SK-MEL-5 (cell line): Measurements from ENCODE around the gene HERPUD2. TPM values are rescaled to one million over a fixed set of nuclear protein-coding genes. Genes with fewer than 3 reads are reported as not detected.
"Not testable (repeated sequence)": the region's sequence is repeated elsewhere in the genome, so short reads cannot be mapped to it uniquely, and the experiment has no call there.

Experiments used
- DNase-seq: peaks from one replicate; pipeline ENCODE4 v3.0.0-alpha.2; 2016; ENCODE audit warnings: low read depth, low spot score
- in situ Hi-C: cut with HindIII; loops from 2 replicates; pipeline ENCODE4 v1.10.0; 2016; ENCODE audit warnings: low sequenced_read_pairs, high pct_unique_total_duplicates, low pct_unique_long_range_greater_than_20kb
- total RNA-seq: library from RNA; depleted of rRNA; stranded (reverse); fragments of >200 nt; shearing (Covaris generic); gene quantifications from 2 replicates; pipeline ENCODE4 v1.2.3, GENCODE V29; 2014

Gene HERPUD2
- total RNA-seq, 1 experiment from 2014 or later = 28.2 TPM

DNA sequence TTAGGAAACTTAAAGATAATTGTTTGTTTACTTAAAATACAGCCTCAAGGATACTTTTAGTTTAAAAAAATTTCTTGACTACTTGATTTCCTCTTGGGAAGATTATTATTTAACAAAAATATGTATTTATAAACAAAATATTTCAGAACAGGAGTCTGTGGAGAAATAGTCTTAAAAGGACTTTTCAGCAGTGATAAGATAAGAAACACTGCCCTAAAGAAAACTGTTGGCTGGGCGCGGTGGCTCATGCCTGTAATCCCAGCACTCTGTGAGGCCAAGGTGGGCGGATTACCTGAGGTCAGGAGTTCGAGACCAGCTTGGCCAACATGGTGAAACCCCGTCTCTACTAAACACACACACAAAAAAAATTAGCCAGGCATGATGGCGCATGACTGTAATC is 22.6 kb upstream of the HERPUD2 start:
- in situ Hi-C loops = loop anchor here (25.0 kb wide), 1 partner anchor 95 kb away; the partner anchor contains the start of gene SEPTIN7
- no peak for DNase-seq

DNA sequence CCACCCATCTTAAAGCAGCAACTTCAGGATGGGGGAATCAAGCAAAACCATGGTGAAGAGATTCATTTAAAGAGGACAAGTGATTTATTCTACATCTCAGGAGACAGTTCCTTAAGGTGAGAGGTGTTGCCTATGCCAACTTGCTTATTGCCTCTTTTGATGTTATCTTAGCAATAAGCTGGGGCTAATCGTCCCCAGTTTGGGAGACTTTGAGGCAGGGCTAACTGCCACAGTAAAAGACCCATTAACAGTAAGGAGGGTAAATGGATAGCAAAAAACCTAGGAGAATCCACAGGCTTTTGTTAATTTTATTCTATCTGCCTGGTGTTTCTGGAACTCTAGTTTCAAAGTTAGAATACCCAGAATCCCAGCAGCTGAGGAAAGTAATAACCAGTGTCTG is 22.1 kb upstream of the HERPUD2 start:
- DNase-seq = no peak
- in situ Hi-C loops = loop anchor here (25.0 kb wide), 1 partner anchor 95 kb away; the partner anchor contains the start of gene SEPTIN7

DNA sequence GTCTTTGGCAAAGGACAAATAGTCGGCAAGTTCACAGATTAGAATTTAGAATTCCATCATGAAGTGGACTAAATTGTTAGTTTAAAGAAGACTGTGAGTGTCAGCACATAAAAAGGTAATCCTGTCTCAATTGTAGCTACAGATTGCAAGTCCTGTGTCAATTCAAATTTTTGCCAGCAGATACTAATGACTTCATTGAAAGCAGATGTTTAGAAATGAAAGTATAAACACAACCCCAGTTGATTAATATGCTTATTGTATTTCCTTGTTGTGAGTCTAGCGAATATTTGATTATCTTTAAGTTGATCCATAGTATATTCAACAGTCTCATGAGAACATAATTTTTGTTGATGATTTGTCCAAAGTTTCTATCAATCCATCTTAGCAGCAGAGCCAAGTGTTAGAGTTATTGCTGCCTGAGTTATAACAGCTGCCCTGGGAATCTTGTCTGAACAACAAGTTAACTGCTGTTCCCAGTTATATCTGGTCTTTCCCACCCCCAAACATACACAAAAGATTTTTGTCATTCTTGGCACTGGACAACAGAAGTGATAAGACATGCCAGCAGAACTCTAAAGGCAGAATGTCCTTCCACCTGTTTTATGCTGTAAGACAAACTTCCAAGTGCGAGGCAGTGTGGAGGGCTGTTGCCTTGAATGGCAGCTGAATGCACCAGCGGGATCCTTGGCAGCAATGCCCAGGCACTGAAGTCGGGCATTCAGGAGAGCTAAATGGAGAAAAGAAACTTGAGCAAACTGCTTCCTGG is 21.3 kb upstream of the HERPUD2 start:
- in situ Hi-C loops = loop anchor here (25.0 kb wide), 1 partner anchor 96 kb away; the partner anchor contains the start of gene SEPTIN7
- DNase-seq = peak; percentile 44

DNA sequence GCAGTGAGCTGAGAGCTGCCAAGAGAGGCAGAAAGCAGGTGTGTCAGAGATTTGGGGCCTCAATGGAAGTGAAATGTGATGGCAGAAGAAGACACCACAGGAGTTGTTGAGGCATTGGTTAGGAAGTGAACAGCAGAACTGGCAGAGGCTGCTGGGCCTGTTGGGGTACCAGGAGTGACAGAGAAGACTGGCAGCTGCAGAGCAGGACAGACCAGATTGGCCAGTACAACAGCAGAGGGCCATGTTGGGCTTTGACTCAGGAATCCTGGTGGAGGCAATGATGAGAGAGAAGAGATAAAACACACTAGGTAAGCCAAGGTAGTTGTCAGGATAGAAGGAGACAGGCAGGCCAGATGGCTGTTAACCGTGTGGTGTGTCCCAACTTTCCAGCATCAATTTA is 19.9 kb upstream of the HERPUD2 start:
- DNase-seq = peak; percentile 79
- in situ Hi-C loops = loop anchor here (25.0 kb wide), 1 partner anchor 97 kb away; the partner anchor contains the start of gene SEPTIN7

- in situ Hi-C loops = loop anchor here (25.0 kb wide), 1 partner anchor 98 kb away; the partner anchor contains the start of gene SEPTIN7
Observed at GRCh38 chr7:35714407-35714806, 19.5 kb upstream of the HERPUD2 start.

DNA sequence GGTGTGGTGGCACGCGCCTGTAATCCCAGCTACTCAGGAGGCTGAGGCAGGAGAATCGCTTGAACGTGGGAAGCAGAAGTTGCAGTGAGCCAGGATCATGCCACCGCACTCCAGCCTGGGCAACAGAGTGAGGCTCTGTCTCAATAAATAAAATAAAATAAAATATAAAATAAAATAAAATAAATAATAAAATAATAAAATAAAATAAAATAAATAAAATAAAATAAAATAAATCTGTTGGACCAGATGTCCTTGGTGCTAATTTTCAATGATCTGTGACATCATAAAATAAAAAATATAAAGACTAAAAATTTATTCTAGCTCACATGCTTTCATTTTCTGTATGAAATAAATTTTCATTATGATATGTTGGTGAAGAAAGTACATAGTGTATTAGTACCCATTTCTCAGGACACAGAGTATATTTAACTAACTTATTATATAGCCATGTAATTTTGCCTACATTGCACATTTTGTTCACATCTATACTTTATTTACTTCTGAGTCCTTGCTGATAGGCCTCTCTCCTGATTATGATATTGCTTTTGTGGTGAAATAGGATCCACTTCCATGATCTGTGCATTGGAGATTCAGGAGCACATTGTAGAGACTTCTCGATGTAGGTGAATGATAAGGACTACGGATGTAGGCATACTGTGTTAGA is 17.8 kb upstream of the HERPUD2 start:
- in situ Hi-C loops = loop anchor here (25.0 kb wide), 1 partner anchor 100 kb away; the partner anchor contains the start of gene SEPTIN7

More at GRCh38 chr7:35714407-35714806, 19.5 kb upstream of the HERPUD2 start:
- no peak for DNase-seq

GRCh38 chr7:35707422-35707821 is 12.5 kb upstream of the HERPUD2 start:
- DNase-seq = no peak
- in situ Hi-C loops = loop anchor here (25.0 kb wide), 1 partner anchor 105 kb away; the partner anchor contains the start of gene SEPTIN7

More for the DNA sequence above, 17.8 kb upstream of the HERPUD2 start:
- DNase-seq = no peak

DNA sequence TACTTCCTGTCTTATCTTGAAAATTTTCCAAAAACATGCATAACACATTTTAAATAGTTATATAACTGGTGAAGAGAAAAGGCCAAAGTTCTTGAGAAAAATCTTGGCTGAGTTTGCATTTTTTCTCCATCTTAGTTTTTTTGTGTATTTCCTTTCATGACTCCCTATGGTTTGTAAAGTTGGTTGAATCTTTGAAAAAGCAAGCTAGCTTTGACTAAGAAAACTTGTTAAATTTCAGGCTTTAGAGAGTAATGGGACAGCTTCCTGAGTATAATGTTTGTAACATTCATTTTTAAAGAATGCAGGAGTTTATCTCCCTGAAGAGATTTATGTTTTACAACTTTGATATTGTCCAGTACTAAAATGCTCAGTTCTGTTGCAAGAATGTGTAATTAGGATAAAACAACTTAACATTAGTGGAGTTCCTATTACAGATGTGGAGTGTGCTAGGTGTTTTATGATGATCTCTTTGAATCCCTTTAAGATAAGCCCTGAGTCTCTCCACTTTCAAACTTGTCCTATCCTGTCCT is 11.1 kb upstream of the HERPUD2 start:
- no peak for DNase-seq
- in situ Hi-C loops = loop anchor here (25.0 kb wide), 1 partner anchor 106 kb away; the partner anchor contains the start of gene SEPTIN7

DNA sequence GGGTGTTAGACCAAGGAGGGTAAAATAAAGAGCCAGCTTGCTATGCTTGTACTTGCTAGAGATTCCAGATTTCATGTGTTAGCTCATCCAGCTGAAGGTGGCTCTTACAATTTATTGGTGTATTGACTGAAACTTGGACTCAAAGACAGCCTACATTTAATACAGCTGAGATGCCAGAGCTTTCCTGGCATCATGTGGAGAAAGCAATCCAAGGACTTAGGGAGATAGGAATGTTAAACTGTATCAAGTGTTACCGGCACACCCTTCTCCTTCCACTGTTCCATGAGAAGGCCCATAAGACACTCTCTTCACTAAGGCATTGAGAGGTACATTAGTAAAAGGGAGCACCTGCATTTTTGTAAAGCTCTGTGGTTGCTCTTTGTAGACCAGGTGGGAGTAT is 9.3 kb upstream of the HERPUD2 start:
- in situ Hi-C loops = loop anchor here (25.0 kb wide), 1 partner anchor 108 kb away; the partner anchor contains the start of gene SEPTIN7
- DNase-seq = no peak

GRCh38 chr7:35702541-35702940 is 7.6 kb upstream of the HERPUD2 start:
- in situ Hi-C loops = loop anchor here (25.0 kb wide), 1 partner anchor 110 kb away; the partner anchor contains the start of gene SEPTIN7
- no peak for DNase-seq

- in situ Hi-C loops = loop anchor here (25.0 kb wide), 1 partner anchor 111 kb away; the partner anchor contains the start of gene SEPTIN7
- DNase-seq = no peak
Observed at GRCh38 chr7:35701287-35701900, 6.5 kb upstream of the HERPUD2 start.

- in situ Hi-C loops = loop anchor here (25.0 kb wide), 1 partner anchor 111 kb away; the partner anchor contains the start of gene SEPTIN7
- no peak for DNase-seq
Observed at GRCh38 chr7:35700865-35701264, 5.9 kb upstream of the HERPUD2 start.

DNA sequence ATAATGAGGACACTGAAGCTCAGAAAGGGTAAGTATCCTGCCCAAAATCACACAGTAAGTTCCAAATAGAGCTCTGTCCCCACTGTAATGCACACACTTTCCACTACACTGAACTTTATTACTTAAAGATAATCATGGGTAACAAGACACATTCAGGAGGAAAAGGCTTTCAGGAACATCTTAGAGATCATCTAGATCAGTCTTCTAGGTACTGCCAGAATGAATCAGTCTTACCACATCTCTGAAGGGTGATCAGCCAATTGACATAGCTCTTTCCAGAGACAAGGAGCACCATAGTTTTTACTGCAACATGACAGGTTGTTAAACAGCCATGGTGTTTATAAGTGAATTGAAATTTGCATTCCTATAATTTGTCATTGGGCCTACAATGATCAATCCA is 5.4 kb upstream of the HERPUD2 start:
- no peak for DNase-seq
- in situ Hi-C loops = loop anchor here (25.0 kb wide), 1 partner anchor 112 kb away; the partner anchor contains the start of gene SEPTIN7

- DNase-seq = no peak
- in situ Hi-C loops = loop anchor here (25.0 kb wide), 1 partner anchor 112 kb away; the partner anchor contains the start of gene SEPTIN7
Observed at GRCh38 chr7:35699796-35700305, 4.9 kb upstream of the HERPUD2 start.

- DNase-seq = not testable (repeated sequence)
Observed at GRCh38 chr7:35698382-35698781, 3.4 kb upstream of the HERPUD2 start.

DNA sequence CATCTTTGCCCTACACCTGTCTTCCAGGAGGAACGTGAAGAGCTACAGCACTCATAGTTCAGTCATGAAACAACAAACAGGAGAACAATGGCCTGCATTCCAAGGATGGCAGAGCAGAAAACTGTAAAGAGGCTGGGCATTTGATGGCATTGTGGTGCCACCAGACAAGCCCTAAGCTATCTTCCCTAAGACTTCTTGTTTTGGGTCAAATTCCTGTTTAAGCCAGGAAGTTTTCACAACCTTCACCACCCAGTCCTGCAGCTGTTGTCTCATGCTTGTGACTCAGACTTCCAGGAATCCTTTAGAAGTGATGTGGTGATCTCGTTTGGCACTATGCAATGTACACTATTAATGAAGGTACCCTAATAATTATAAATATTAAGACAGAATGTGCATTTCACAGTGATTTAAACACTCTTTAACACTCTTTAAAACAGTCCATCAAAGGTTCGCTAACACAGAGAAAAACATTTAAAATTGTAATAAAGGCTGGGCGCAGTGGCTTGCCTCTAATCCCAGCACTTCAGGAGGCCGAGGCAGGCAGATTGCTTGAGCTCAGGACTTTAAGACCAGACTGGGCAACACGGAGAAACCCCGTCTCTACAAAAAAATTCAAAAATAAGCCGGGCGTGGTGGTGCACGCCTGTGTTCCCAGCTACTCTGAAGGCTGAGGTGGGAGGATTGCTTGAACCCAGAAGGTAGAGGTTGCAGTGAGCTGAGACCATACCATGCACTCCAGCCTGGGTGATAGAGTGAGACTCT is 2.7 kb upstream of the HERPUD2 start:
- in situ Hi-C loops = no loop called here
- no peak for DNase-seq

More at GRCh38 chr7:35698382-35698781, 3.4 kb upstream of the HERPUD2 start:
- in situ Hi-C loops = not testable (repeated sequence)
